ENCODE results near the gene ARHGEF37.
"Not testable (repeated sequence)": the region's sequence is repeated elsewhere in the genome, so short reads cannot be mapped to it uniquely, and the experiment has no call there.

ARHGEF37 gene

DNA sequence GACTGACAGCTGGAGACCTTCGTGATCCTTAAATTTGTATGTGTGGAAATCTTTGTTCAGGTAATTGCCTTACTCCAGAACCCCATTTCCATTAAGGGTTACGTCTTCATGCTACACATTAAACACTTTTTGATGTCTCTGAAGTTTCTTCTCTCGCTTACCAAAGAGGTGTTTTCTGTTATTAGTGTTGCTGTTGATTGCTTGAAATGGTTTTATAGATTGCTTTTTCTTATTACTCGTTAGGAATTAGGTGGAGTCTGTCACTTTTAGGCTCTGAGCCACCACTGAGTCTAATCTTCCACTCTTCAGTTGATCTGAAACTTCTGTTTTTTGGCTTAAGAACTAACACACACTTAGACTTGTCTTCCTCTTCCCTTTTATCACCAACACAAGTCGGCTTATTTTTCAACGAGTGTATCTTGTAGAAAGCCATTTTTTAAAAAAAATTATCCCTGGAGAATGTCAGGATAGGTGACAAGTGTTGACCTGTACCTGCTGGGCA is 86.6 kb downstream of the ARHGEF37 start:
- POLR2A ChIA-PET: no interaction called here
- TF ChIP-seq ARNT (IDR thresholded peaks at IDR 0.05) (no peak), CTBP1 (IDR thresholded peaks at IDR 0.05; ENCODE audit: borderline replicate concordance) (no peak), FOXM1 (IDR thresholded peaks at IDR 0.05; ENCODE audit: borderline replicate concordance) (no peak), HDGF (IDR thresholded peaks at IDR 0.05; ENCODE audit: borderline replicate concordance) (no peak), SUZ12 (IDR thresholded peaks at IDR 0.05) (no peak), FOXK2 (IDR thresholded peaks at IDR 0.05) (no peak), FOXA1 (IDR thresholded peaks at IDR 0.05) (no peak), SP1 (IDR thresholded peaks at IDR 0.05) (no peak), LEF1 (IDR thresholded peaks at IDR 0.05; ENCODE audit: borderline replicate concordance) (no peak), BHLHE40 (IDR thresholded peaks at IDR 0.05; ENCODE audit: borderline replicate concordance) (no peak), NFRKB (IDR thresholded peaks at IDR 0.05) (no peak), ELF4 (IDR thresholded peaks at IDR 0.05) (no peak), TARDBP (IDR thresholded peaks at IDR 0.05) (no peak)
- TF ChIP-seq, protein P1, sequence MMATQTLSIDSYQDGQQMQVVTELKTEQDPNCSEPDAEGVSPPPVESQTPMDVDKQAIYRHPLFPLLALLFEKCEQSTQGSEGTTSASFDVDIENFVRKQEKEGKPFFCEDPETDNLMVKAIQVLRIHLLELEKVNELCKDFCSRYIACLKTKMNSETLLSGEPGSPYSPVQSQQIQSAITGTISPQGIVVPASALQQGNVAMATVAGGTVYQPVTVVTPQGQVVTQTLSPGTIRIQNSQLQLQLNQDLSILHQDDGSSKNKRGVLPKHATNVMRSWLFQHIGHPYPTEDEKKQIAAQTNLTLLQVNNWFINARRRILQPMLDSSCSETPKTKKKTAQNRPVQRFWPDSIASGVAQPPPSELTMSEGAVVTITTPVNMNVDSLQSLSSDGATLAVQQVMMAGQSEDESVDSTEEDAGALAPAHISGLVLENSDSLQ (IDR thresholded peaks at IDR 0.05): no peak
- CTCF ChIA-PET: interaction anchor here (1.0 to 3.4 kb wide), 15 partner anchors 11 to 166 kb away, joined by 3 to 24 read pairs (median 4); partner anchors contain the start of gene PPARGC1B
- DNase-seq (ENCODE audit: extremely low spot score): no peak

DNA sequence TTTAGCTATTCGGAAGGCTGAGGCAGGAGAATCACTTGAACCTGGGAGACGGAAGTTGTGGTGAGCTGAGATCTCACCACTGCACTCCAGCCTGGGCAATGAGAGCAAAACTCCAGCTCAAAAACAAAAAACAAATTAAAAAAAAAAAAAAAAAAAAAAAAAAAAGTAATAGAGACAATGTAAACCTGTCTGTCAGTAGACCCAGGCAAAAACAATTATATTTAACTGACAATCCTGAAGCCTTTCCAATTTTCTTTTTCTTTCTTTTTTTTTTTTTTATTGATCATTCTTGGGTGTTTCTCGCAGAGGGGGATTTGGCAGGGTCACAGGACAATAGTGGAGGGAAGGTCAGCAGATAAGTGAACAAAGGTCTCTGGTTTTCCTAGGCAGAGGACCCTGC is 88.0 kb downstream of the ARHGEF37 start:
- CTCF ChIA-PET; DNase-seq (ENCODE audit: extremely low spot score); POLR2A ChIA-PET: not testable (repeated sequence)
- peak; percentile 59 for TF ChIP-seq ZNF384 (IDR thresholded peaks at IDR 0.05)

DNA sequence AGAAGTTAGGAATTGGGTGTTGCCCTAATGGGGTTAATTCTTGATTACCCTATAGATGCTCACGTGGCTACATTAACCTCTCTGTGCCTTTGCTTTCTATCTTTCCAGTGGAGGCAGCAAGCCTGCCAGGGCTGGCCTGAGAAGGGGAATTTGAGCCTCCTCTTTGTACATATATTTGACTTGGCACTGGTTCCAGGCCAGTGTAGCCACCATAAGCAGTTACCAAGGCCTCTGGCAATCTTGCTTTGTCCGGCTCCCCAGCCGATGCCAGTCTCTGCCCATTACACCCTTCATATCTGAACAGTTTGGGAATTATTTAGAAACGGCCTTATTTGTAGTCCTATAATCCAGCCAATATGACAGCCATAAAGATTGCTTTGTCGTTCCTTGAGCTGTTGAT is 90.2 kb downstream of the ARHGEF37 start:
- no peak for DNase-seq (ENCODE audit: extremely low spot score)
- no peak for TF ChIP-seq ZNF384 (IDR thresholded peaks at IDR 0.05)
- TF ChIP-seq SUZ12 (IDR thresholded peaks at IDR 0.05): no peak
- TF ChIP-seq L3MBTL2 (conservative IDR thresholded peaks at IDR 0.05): no peak
- no peak for TF ChIP-seq TARDBP (IDR thresholded peaks at IDR 0.05)
- no peak for TF ChIP-seq BHLHE40 (IDR thresholded peaks at IDR 0.05; ENCODE audit: borderline replicate concordance)
- TF ChIP-seq SP1 (IDR thresholded peaks at IDR 0.05): no peak
- TF ChIP-seq NFRKB (IDR thresholded peaks at IDR 0.05): no peak
- TF ChIP-seq LEF1 (IDR thresholded peaks at IDR 0.05; ENCODE audit: borderline replicate concordance): no peak
- no peak for TF ChIP-seq HDGF (IDR thresholded peaks at IDR 0.05; ENCODE audit: borderline replicate concordance)
- ChIA-PET CTCF (no interaction called here), POLR2A (no interaction called here)

DNA sequence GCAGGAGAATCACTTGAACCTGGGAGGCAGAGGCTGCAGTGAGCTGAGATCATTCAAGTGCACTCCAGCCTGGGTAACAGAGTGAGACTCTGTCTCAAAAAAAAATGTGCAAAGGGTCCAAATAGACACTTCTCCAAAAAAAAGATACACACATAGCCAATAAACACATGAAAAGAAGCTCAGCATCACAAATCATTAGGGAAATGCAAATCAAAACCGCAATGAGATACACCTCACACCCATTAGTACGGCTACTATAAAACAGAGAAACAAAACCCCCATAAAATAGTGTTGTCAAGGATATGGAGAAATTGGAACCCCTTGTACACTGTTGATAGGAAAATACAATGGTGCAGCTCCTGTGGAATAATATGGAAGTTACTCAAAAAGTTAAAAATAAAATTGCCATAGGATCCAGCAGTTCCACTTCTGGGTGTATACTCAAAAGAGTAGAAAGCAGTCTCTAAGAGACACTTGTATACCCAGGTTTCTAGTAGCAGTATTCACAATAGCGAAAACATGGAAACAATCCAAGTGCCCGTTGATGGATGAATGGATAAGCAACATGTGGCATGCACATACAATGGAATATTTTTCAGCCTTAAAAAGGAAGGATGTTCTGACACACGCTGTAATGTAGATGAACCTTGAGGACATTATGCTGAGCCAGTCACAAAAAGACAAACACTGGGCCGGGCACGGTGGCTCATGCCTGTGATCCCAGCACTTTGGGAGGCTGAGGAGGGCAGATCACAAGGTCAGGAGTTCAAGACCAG is 91.6 kb downstream of the ARHGEF37 start:
- TF ChIP-seq SUZ12 (IDR thresholded peaks at IDR 0.05) (no peak), TARDBP (IDR thresholded peaks at IDR 0.05) (no peak), ZNF384 (IDR thresholded peaks at IDR 0.05) (no peak), SP1 (IDR thresholded peaks at IDR 0.05) (no peak), HDGF (IDR thresholded peaks at IDR 0.05; ENCODE audit: borderline replicate concordance) (no peak), FOXA1 (IDR thresholded peaks at IDR 0.05) (no peak), BHLHE40 (IDR thresholded peaks at IDR 0.05; ENCODE audit: borderline replicate concordance) (no peak), L3MBTL2 (conservative IDR thresholded peaks at IDR 0.05) (no peak), NFRKB (IDR thresholded peaks at IDR 0.05) (no peak), ARNT (IDR thresholded peaks at IDR 0.05) (no peak), FOXK2 (IDR thresholded peaks at IDR 0.05) (no peak), LEF1 (IDR thresholded peaks at IDR 0.05; ENCODE audit: borderline replicate concordance) (no peak), FOXM1 (IDR thresholded peaks at IDR 0.05; ENCODE audit: borderline replicate concordance) (no peak), ELF4 (IDR thresholded peaks at IDR 0.05) (no peak), CTBP1 (IDR thresholded peaks at IDR 0.05; ENCODE audit: borderline replicate concordance) (no peak)
- TF ChIP-seq, protein P1 (IDR thresholded peaks at IDR 0.05): no peak
- DNase-seq (ENCODE audit: extremely low spot score): no peak
- CTCF ChIA-PET: interaction anchor here (0.6 kb wide), 1 partner anchor 12 kb away, joined by 4 read pairs; no protein-coding TSS in a partner anchor
- POLR2A ChIA-PET: interaction anchor here (0.6 to 0.7 kb wide), 2 partner anchors 9 to 29 kb away, joined by 3 read pairs; no protein-coding TSS in a partner anchor

DNA sequence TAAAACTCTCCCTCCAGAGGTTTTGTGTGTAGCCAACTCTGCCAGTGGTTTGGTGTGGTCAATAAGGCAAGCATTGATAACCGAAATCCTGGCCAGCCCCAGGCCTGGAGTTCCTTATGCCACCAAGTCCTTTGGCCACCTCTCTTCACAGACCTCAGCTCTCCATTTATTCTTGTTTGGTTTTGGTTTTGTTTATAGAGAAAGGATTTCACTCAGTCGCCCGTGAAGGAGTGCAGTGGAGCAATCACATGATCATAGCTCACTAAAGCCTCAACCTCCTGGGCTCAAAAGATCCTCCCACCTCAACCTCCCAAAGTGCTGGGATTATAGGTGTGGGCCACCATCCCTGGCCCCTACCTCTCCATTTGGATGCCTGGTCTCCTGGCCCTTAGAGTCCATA is 93.4 kb downstream of the ARHGEF37 start:
- ChIA-PET POLR2A (no interaction called here), CTCF (interaction anchor here (1.0 kb wide), 1 partner anchor 178 kb away, joined by 4 read pairs; no protein-coding TSS in a partner anchor)
- DNase-seq (ENCODE audit: extremely low spot score): no peak
- no peak for TF ChIP-seq L3MBTL2 (conservative IDR thresholded peaks at IDR 0.05)
- no peak for TF ChIP-seq ARNT (IDR thresholded peaks at IDR 0.05)
- TF ChIP-seq ELF4 (IDR thresholded peaks at IDR 0.05): no peak
- no peak for TF ChIP-seq FOXA1 (IDR thresholded peaks at IDR 0.05)
- no peak for TF ChIP-seq CTBP1 (IDR thresholded peaks at IDR 0.05; ENCODE audit: borderline replicate concordance)
- TF ChIP-seq HDGF (IDR thresholded peaks at IDR 0.05; ENCODE audit: borderline replicate concordance): no peak
- no peak for TF ChIP-seq NFRKB (IDR thresholded peaks at IDR 0.05)
- no peak for TF ChIP-seq ZNF384 (IDR thresholded peaks at IDR 0.05)
- TF ChIP-seq SP1 (IDR thresholded peaks at IDR 0.05): no peak
- no peak for TF ChIP-seq SUZ12 (IDR thresholded peaks at IDR 0.05)
- no peak for TF ChIP-seq TARDBP (IDR thresholded peaks at IDR 0.05)

DNA sequence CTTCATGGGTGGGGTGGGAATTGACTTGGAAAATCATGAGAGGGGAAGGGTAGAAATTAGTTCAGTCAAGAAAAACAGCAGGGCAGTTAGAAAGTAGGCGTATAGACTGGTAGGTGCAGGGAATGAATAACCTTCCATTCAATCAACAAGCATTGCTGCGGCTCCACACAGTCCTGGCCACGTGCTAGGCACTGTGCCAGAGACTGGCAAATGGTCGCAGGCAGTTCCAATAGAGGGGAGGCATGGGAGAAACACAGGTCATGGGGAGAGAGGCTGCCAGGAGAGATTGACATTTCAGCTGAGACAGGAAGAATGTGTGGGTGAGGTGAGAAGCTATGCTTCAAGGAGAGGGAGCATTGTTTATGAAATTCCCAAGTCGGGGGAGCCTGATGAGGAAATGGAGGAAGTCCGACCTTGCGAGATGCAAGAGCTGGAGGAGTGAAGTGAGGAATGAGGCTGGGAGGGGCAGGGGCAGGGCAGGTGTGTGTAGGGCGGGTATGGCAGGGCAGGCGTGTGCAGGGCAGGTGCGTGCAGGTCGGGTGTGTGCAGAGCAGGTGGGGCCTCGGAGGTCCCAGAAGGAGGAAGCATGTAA is 94.4 kb downstream of the ARHGEF37 start:
- no peak for DNase-seq (ENCODE audit: extremely low spot score)
- POLR2A ChIA-PET: interaction anchor here (1.1 kb wide), 1 partner anchor 147 kb away, joined by 3 read pairs; no protein-coding TSS in a partner anchor
- TF ChIP-seq, protein P1 (IDR thresholded peaks at IDR 0.05): no peak
- TF ChIP-seq ZNF384 (IDR thresholded peaks at IDR 0.05) (no peak), NFRKB (IDR thresholded peaks at IDR 0.05) (no peak), LEF1 (IDR thresholded peaks at IDR 0.05; ENCODE audit: borderline replicate concordance) (no peak), FOXA1 (IDR thresholded peaks at IDR 0.05) (no peak), L3MBTL2 (conservative IDR thresholded peaks at IDR 0.05) (no peak)
- CTCF ChIA-PET: interaction anchor here (1.1 kb wide), 1 partner anchor 12 kb away, joined by 3 read pairs; no protein-coding TSS in a partner anchor
